ENCODE measurements around the gene HYCC1.
"Not testable (repeated sequence)": the region's sequence is repeated elsewhere in the genome, so short reads cannot be mapped to it uniquely, and the experiment has no call there.

HYCC1 gene

GRCh38 chr7:23013715-23014649 lies at the start of gene HYCC1:
HYCC1 (minus strand) TSS chr7:23014130; CDS start chr7:22991111, 23,019 bp downstream.
- DNase-seq (ENCODE audit: low spot score): peak; percentile 97

DNA sequence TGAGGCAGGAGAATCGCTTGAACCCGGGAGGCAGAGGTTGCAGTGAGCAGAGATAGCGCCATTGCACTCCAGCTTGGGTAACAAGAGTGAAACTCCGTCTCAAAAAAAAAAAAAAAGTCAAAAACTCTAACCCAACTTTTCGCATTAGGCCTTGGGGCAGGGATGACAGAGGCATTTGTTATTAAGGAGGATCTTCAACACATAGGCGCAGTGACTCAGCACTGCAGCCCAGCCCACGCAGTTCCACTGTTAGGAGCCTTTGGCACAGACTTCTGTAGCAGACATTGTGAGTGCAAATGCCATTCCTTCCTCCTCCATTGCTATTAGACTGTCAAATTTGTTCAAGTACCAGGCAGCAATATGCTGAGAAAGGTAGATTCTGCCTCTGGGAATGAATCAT lies 48.5 kb upstream of the HYCC1 start:
- no peak for DNase-seq (ENCODE audit: low spot score)

- no peak for DNase-seq (ENCODE audit: low spot score)
These were observed 47.4 kb upstream of the HYCC1 start for GRCh38 chr7:23061327-23061726.

- DNase-seq (ENCODE audit: low spot score): no peak
These were observed 44.6 kb upstream of the HYCC1 start for GRCh38 chr7:23058408-23059096.

GRCh38 chr7:23055582-23056178 lies 41.8 kb upstream of the HYCC1 start:
- peak; percentile 67 for DNase-seq (ENCODE audit: low spot score)

- DNase-seq (ENCODE audit: low spot score): not testable (repeated sequence)
These were observed 37.2 kb upstream of the HYCC1 start for GRCh38 chr7:23051124-23051485.

GRCh38 chr7:23046336-23046735 lies 32.4 kb upstream of the HYCC1 start:
- DNase-seq (ENCODE audit: low spot score): not testable (repeated sequence)

DNA sequence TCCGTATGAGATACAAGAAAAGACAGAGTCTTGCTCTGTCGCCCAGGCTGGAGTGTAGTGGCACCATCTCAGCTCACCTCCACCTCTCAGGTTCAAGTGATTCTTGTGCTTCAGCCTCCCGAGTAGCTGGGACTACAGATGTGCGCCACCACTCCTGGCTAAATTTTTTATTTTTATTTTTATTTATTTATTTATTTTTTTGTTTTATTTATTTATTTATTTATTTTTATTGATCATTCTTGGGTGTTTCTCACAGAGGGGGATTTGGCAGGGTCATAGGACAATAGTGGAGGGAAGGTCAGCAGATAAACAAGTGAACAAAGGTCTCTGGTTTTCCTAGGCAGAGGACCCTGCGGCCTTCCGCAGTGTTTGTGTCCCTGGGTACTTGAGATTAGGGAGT lies 31.2 kb upstream of the HYCC1 start:
- DNase-seq (ENCODE audit: low spot score): not testable (repeated sequence)

DNA sequence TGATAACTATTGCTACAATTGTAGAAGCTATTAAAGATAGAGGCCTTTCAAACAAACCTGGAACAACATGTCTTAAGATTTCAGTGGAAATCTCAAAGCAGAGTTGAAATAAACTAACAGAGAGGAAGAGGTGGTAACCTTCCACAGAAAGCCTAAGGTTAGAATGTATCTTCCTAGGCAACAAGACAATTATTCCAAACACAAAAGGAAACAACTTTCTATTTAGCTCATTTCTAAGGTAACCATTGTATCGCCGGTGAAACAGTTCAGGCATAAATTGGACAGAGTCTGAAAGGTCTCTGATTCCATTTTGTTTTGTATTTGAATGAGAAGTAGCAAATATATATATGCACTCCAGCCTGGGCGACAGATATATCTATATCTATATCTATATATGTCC lies 30.7 kb upstream of the HYCC1 start:
- no peak for DNase-seq (ENCODE audit: low spot score)

DNA sequence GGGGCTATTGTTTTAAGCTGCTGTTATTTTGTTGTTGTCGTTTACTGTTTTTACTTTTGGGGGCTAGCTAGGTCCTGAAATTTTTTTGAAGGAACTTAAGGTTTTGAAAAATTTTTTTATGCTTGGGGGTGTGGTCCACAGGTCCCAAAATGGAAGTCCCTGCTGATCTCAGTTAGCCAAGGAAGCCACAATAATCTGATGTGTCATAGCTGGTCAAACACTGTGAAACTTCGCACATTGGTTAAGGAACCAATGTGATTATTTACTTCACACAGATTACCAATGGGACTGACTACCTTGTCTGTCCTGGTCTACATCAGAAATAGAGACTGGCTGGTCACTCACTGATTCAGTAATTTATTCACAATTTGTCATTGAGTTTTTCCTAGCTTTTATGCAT lies 29.5 kb upstream of the HYCC1 start:
- no peak for DNase-seq (ENCODE audit: low spot score)

- DNase-seq (ENCODE audit: low spot score): not testable (repeated sequence)
These were observed 25.7 kb upstream of the HYCC1 start for GRCh38 chr7:23039674-23040073.

DNA sequence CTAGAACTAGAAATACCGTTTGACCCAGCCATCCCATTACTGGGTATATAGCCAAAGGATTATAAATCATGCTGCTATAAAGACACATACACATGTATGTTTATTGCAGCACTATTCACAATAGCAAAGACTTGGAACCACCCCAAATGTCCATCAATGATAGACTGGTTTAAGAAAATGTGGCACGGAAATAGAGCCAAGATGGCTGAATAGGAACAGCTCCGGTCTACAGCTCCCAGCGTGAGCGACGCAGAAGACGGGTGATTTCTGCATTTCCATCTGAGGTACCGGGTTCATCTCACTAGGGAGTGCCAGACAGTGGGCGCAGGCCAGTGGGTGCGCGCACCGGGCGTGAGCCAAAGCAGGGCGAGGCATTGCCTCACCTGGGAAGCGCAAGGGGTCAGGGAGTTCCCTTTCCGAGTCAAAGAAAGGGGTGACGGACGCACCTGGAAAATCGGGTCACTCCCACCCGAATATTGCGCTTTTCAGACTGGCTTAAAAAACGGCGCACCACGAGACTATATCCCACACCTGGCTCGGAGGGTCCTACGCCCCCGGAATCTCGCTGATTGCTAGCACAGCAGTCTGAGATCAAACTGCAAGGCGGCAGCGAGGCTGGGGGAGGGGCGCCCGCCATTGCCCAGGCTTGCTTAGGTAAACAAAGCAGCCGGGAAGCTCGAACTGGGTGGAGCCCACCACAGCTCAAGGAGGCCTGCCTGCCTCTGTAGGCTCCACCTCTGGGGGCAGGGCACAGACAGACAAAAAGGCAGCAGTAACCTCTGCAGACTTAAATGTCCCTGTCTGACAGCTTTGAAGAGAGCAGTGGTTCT lies 21.8 kb upstream of the HYCC1 start:
- DNase-seq (ENCODE audit: low spot score): not testable (repeated sequence)

- no peak for DNase-seq (ENCODE audit: low spot score)
These were observed 13.3 kb upstream of the HYCC1 start for GRCh38 chr7:23027261-23027660.

GRCh38 chr7:23026164-23026563 lies 12.2 kb upstream of the HYCC1 start:
- no peak for DNase-seq (ENCODE audit: low spot score)

- no peak for DNase-seq (ENCODE audit: low spot score)
These were observed 10.5 kb upstream of the HYCC1 start for GRCh38 chr7:23024454-23024853.

GRCh38 chr7:23022851-23023250 lies 8.9 kb upstream of the HYCC1 start:
- DNase-seq (ENCODE audit: low spot score): no peak

- no peak for DNase-seq (ENCODE audit: low spot score)
These were observed 8.4 kb upstream of the HYCC1 start for GRCh38 chr7:23022258-23022769.

GRCh38 chr7:23021596-23021995 lies 7.7 kb upstream of the HYCC1 start:
- no peak for DNase-seq (ENCODE audit: low spot score)

DNA sequence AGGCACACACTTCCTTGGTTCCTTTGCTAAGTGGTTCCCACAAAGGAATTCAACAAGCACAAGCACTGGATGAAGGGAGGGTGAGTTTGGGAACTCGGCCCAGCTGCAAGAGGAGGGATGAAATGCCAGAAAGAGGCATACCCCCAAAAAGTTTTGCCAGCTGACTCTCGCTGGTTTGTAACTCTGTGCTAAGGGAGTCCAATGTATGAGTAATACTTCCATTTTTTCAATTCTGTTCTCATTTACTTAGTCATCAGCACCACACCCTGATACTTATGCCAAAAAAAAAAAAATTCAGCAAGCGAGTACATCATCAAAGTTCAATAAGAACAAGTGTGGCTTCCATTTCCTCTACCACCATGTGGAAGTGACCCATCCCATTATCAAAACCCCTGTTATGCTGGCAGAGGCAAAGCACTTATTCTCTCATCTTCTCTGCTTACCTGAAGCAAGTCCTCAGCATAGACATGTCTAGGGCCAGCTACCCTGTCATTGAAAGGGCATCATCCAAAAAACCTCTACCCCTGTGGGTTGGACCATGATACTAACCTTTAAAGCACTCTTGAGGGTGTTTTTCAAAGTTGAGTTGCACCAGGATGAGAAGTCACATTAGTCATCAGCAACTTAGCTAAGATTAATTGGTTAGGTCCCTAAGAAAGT lies 6.9 kb upstream of the HYCC1 start:
- no peak for DNase-seq (ENCODE audit: low spot score)

- DNase-seq (ENCODE audit: low spot score): no peak
These were observed 4.8 kb upstream of the HYCC1 start for GRCh38 chr7:23018750-23019149.

DNA sequence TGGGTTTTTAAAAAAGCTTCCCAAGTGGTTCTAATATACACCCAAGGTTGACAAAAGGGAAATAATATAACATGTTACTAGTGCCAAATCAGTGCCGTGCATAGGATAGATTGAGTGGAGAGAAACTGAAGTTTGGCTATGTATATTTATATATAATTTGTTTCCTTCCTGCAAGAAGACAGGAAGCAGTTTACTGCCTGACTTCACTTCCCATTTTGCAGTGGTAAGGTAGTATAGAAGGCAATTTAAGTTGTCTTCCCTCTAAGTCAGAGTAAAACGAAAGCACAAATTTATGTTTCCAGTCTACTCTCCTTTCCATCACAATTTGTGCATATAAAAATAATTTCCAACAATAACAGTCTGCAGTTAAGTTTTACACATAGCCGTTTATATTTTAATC lies 3.4 kb upstream of the HYCC1 start:
- DNase-seq (ENCODE audit: low spot score): no peak

All from D341Med (cell line).